IMR-90 (cell line): ENCODE measurements around the gene ARGLU1. TPM values are rescaled to one million over a fixed set of nuclear protein-coding genes. Genes with fewer than 3 reads are reported as not detected.

Source experiments
- ATAC-seq: fragments of 200-7000 bp; cut with Tn5 transposase; 2 replicates; pipeline ENCODE4 v1.9.1; 2020; ENCODE audit warnings: low read depth, mild to moderate bottlenecking, moderate library complexity
- BruUV-seq: library from RNA; stranded (reverse); fragments of 400-500 nt; replicated peaks from 2 replicates; lab custom pipeline; 2021; lab: Mats Ljungman, UMichigan
- CTCF ChIA-PET: fragments of 300-600 bp; formaldehyde crosslinking; extraction: SDS; loops from one replicate; lab custom pipeline; 2021; ENCODE audit warnings: antibody characterized with exemption; lab: Yijun Ruan, JAX
- POLR2A ChIA-PET: fragments of 300-600 bp; sonication (Branson Sonifier 250); formaldehyde crosslinking; loops from one replicate; lab custom pipeline; 2022; ENCODE audit warnings: antibody characterized with exemption; ENCODE audit not compliant: unreplicated experiment; lab: Charles Lee
- DNase-seq: peaks from one replicate; pipeline ENCODE4 v3.0.0; 2013
- H2AFZ ChIP-seq: replicated peaks from 2 replicates; pipeline ENCODE3; 2013; ENCODE audit warnings: low read length, mild to moderate bottlenecking; ENCODE audit not compliant: poor library complexity
- H2AK5ac ChIP-seq: 2 replicates; pipeline ENCODE4 v1.6.1; 2013; ENCODE audit warnings: low read depth, low read length, inconsistent platforms
- H2AK9ac ChIP-seq: replicated peaks from 2 replicates; pipeline ENCODE3; 2013; ENCODE audit warnings: mild to moderate bottlenecking, low read depth, low read length, moderate library complexity; ENCODE audit not compliant: poor library complexity
- H2BK120ac ChIP-seq: 2 replicates; pipeline ENCODE4 v1.6.1; 2013; ENCODE audit warnings: low read depth, low read length, inconsistent platforms
- H2BK15ac ChIP-seq: 3 replicates; pipeline ENCODE4 v1.6.1; 2013; ENCODE audit warnings: low read depth, low read length, inconsistent platforms
- H2BK20ac ChIP-seq: 2 replicates; pipeline ENCODE4 v1.6.1; 2013; ENCODE audit warnings: low read depth, mild to moderate bottlenecking, inconsistent platforms, low read length, moderate library complexity
- H2BK5ac ChIP-seq: 2 replicates; pipeline ENCODE4 v1.6.1; 2013; ENCODE audit warnings: mild to moderate bottlenecking, low read depth, low read length, inconsistent platforms; ENCODE audit not compliant: poor library complexity, severe bottlenecking
- H3K14ac ChIP-seq: replicated peaks from 2 replicates; pipeline ENCODE4 v1.6.1; 2013; ENCODE audit warnings: low read depth, low read length, inconsistent platforms
- H3K18ac ChIP-seq: 2 replicates; pipeline ENCODE4 v1.6.1; 2013; ENCODE audit warnings: low read depth, low read length, control low read depth
- H3K23ac ChIP-seq: 2 replicates; pipeline ENCODE4 v1.6.1; 2013; ENCODE audit warnings: low read depth, low read length, inconsistent platforms
- H3K27ac ChIP-seq: 2 replicates; pipeline ENCODE4 v1.5.1; 2013; ENCODE audit warnings: mild to moderate bottlenecking, control low read depth, low read length; ENCODE audit not compliant: insufficient read depth
- H3K27me3 ChIP-seq: 2 replicates; pipeline ENCODE4 v1.6.1; 2013; ENCODE audit warnings: low read length; ENCODE audit not compliant: control insufficient read depth, insufficient read depth
- H3K36me3 ChIP-seq: 2 replicates; pipeline ENCODE4 v1.6.1; 2013; ENCODE audit warnings: low read length, mixed read lengths; ENCODE audit not compliant: control insufficient read depth, insufficient read depth
- H3K4ac ChIP-seq: 2 replicates; pipeline ENCODE4 v1.6.1; 2013; ENCODE audit warnings: low read depth, low read length, inconsistent platforms
- H3K4me1 ChIP-seq: 2 replicates; pipeline ENCODE4 v1.6.1; 2013; ENCODE audit warnings: low read length, mixed read lengths; ENCODE audit not compliant: control insufficient read depth, insufficient read depth
- H3K4me2 ChIP-seq: 2 replicates; pipeline ENCODE4 v1.6.1; 2013; ENCODE audit warnings: low read depth, mild to moderate bottlenecking, control low read depth, low read length, moderate library complexity
- H3K4me3 ChIP-seq: 2 replicates; pipeline ENCODE4 v1.5.1; 2013; ENCODE audit warnings: low read depth, mild to moderate bottlenecking, control low read depth, low read length, moderate library complexity; ENCODE audit not compliant: insufficient read depth
- H3K56ac ChIP-seq: 2 replicates; pipeline ENCODE4 v1.6.1; 2013; ENCODE audit warnings: low read length, inconsistent platforms; ENCODE audit not compliant: insufficient read depth; ENCODE audit errors: extremely low read depth
- H3K79me1 ChIP-seq, 2 experiments: 2 replicates each; pipeline ENCODE4 v1.6.1; 2013; ENCODE audit warnings: low read length in 2 of 2, inconsistent platforms in 1 of 2, low read depth in 1 of 2
- H3K9ac ChIP-seq: 2 replicates; pipeline ENCODE4 v1.6.1; 2013; ENCODE audit warnings: low read depth, low read length, control low read depth
- H3K9me1 ChIP-seq: 2 replicates; pipeline ENCODE4 v1.6.1; 2013; ENCODE audit warnings: low read length, inconsistent platforms; ENCODE audit not compliant: insufficient read depth
- H3K9me3 ChIP-seq: 2 replicates; pipeline ENCODE4 v1.6.1; 2013; ENCODE audit warnings: low read length; ENCODE audit not compliant: control insufficient read depth, insufficient read depth
- H4K20me1 ChIP-seq: 2 replicates; pipeline ENCODE4 v1.6.1; 2013; ENCODE audit warnings: low read length, inconsistent platforms; ENCODE audit not compliant: insufficient read depth
- H4K5ac ChIP-seq: 2 replicates; pipeline ENCODE4 v1.6.1; 2013; ENCODE audit warnings: mild to moderate bottlenecking, low read depth, low read length, control low read depth
- H4K8ac ChIP-seq, 2 experiments: 2 replicates each; pipeline ENCODE4 v1.6.1; 2013; ENCODE audit warnings: low read depth in 2 of 2, low read length in 2 of 2, control low read depth in 1 of 2, inconsistent platforms in 1 of 2
- H4K91ac ChIP-seq: 2 replicates; pipeline ENCODE4 v1.6.1; 2013; ENCODE audit warnings: low read depth, low read length, inconsistent platforms; ENCODE audit not compliant: insufficient read depth
- BHLHE40 ChIP-seq: fragments of 150-350 bp; IDR thresholded peaks from 2 replicates; pipeline ENCODE4 v1.6.1; 2016; ENCODE audit warnings: mild to moderate bottlenecking, low read depth, low read length
- CEBPB ChIP-seq: IDR thresholded peaks from 2 replicates; pipeline ENCODE4 v1.6.1; 2012; ENCODE audit warnings: low read depth, low read length, improper control_type of control experiment
- CTCF ChIP-seq: conservative IDR thresholded peaks from 2 replicates; pipeline ENCODE4 v1.5.1; 2012; ENCODE audit warnings: mild to moderate bottlenecking, low read depth, low read length, improper control_type of control experiment
- SMC3 ChIP-seq: fragments of 150-350 bp; IDR thresholded peaks from 2 replicates; pipeline ENCODE4 v1.6.1; 2016; ENCODE audit warnings: low read depth, mild to moderate bottlenecking, antibody characterized with exemption, low read length, moderate library complexity
- WGBS, 2 experiments: methylation state at CpG; one replicate each; pipeline versions ENCODE4 v1.1.5 to v1.1.7; 2013; ENCODE audit warnings: missing lambda C conversion rate in 2 of 2; ENCODE audit not compliant: insufficient read length in 1 of 2; ENCODE audit errors: extremely low coverage in 2 of 2; 5-methylcytosine and 5-hydroxymethylcytosine counted together
- dilution Hi-C: fragments of 300-500 bp; cut with HindIII; formaldehyde crosslinking; loops from one replicate; pipeline ENCODE4 v1.14.3; 2018; ENCODE audit warnings: low sequenced_read_pairs; ENCODE audit not compliant: unreplicated experiment
- in situ Hi-C: fragments of 300-500 bp; cut with MboI; formaldehyde crosslinking; loops from 3 replicates; pipeline ENCODE4 v1.14.3; 2019; ENCODE audit warnings: low sequenced_read_pairs, inconsistent platforms, mixed read lengths
- intact Hi-C: fragments of 100-400 bp; cut with micrococcal nuclease; formaldehyde crosslinking; loops from 2 replicates; pipeline ENCODE4 v1.10.0; 2022
- polyA plus RNA-seq, 3 experiments: library from polyadenylated mRNA; depleted of rRNA; stranded (reverse); fragments of >200 nt; gene quantifications; 2 replicates each; pipeline ENCODE4 v1.2.3, GENCODE V29; 2012; ENCODE audit warnings: low replicate concordance in 1 of 3
- total RNA-seq: library from RNA; depleted of rRNA; stranded (reverse); fragments of >200 nt; gene quantifications from 2 replicates; pipeline ENCODE4 v1.2.3, GENCODE V29; 2012
- TF ChIP-seq, protein P1 (sequence below): fragments of 150-350 bp; IDR thresholded peaks from 2 replicates; pipeline ENCODE4 v1.6.1; 2017; ENCODE audit warnings: mild to moderate bottlenecking, antibody characterized with exemption, low read length, low read depth

Gene ARGLU1
- total and polyA plus RNA-seq, 2 of the 4 experiments (the other 2 are of a cell fraction) = 11.1 to 51.4 TPM

DNA sequence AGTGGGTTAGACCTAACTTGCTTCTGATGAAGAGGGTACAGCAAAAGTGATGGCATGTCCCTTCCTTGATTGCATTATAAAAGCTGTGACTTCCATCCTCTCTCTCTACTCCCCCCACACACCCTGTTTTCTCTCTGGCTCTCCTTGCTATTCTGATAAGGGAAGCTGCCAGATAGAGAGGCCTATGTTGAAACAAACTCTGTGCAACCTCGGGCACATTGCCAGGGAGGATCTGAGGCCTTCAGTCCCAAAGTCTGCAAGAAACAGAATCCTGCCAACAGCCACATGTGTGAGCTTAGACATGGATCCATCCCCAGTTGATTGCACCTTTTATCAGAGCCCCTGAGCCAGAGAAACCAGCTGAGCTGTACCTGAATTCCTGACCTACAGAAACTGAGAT, 44.8 kb upstream of the ARGLU1 start:
- H4K20me1 ChIP-seq = no peaks in the 10 kb centered on the region
- no peaks in the 10 kb centered on the region for H3K79me1 ChIP-seq
- intact Hi-C loops (no loop called here), dilution Hi-C loops (no loop called here), in situ Hi-C loops (no loop called here)
- H2AK9ac ChIP-seq = no peak overlapping the region
- ATAC-seq (peak; percentile 19; the same call in 1 of the 2 replicates), DNase-seq (peak; percentile 59)
- no CpG with 5 or more reads among the region's 1 CpG for WGBS, 2 experiments
- 0 out of 2 replicates have a peak, but pooled peaks cover 2% of the 10 kb centered on the region for H3K4me1 ChIP-seq
- H3K4me3 ChIP-seq = no peak overlapping the region
- H2AFZ ChIP-seq = no peak overlapping the region
- H3K9ac ChIP-seq = no peak overlapping the region
- no peak overlapping the region for H3K56ac ChIP-seq
- H3K4me2 ChIP-seq = no peak overlapping the region
- H3K18ac ChIP-seq = no peak overlapping the region
- no peak overlapping the region for H3K14ac ChIP-seq
- no peaks in the 10 kb centered on the region for H3K36me3 ChIP-seq
- H3K27me3 ChIP-seq = no peaks in the 10 kb centered on the region
- no peak overlapping the region for H3K23ac ChIP-seq
- BruUV-seq = no TSS peak
- H2BK20ac ChIP-seq = no peak overlapping the region
- TF ChIP-seq SMC3 (no peak), CTCF (no peak), CEBPB (no peak), BHLHE40 (no peak)
- TF ChIP-seq, protein P1, sequence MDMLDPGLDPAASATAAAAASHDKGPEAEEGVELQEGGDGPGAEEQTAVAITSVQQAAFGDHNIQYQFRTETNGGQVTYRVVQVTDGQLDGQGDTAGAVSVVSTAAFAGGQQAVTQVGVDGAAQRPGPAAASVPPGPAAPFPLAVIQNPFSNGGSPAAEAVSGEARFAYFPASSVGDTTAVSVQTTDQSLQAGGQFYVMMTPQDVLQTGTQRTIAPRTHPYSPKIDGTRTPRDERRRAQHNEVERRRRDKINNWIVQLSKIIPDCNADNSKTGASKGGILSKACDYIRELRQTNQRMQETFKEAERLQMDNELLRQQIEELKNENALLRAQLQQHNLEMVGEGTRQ = no peak
- ChIA-PET CTCF (no interaction called here), POLR2A (no interaction called here)
- H4K5ac ChIP-seq = no peak overlapping the region
- H3K27ac ChIP-seq = no peak overlapping the region
- no peaks in the 10 kb centered on the region for H3K9me3 ChIP-seq
- no peak overlapping the region for H2BK5ac ChIP-seq
- H2BK120ac ChIP-seq = no peak overlapping the region
- H3K9me1 ChIP-seq = 0 out of 2 replicates have a peak, but pooled peaks cover 2% of the 10 kb centered on the region
- no peak overlapping the region for H4K91ac ChIP-seq
- H4K8ac ChIP-seq = no peak overlapping the region
- H2BK15ac ChIP-seq = no peak overlapping the region
- no peak overlapping the region for H3K4ac ChIP-seq
- H2AK5ac ChIP-seq = no peak overlapping the region
